ENCODE results near the gene FLYWCH1.
"Not testable (repeated sequence)": the region's sequence is repeated elsewhere in the genome, so short reads cannot be mapped to it uniquely, and the experiment has no call there.

Gene FLYWCH1

GRCh38 chr16:2905241-2905987, 6.3 kb upstream of the FLYWCH1 start:
- TF ChIP-seq, protein P1, sequence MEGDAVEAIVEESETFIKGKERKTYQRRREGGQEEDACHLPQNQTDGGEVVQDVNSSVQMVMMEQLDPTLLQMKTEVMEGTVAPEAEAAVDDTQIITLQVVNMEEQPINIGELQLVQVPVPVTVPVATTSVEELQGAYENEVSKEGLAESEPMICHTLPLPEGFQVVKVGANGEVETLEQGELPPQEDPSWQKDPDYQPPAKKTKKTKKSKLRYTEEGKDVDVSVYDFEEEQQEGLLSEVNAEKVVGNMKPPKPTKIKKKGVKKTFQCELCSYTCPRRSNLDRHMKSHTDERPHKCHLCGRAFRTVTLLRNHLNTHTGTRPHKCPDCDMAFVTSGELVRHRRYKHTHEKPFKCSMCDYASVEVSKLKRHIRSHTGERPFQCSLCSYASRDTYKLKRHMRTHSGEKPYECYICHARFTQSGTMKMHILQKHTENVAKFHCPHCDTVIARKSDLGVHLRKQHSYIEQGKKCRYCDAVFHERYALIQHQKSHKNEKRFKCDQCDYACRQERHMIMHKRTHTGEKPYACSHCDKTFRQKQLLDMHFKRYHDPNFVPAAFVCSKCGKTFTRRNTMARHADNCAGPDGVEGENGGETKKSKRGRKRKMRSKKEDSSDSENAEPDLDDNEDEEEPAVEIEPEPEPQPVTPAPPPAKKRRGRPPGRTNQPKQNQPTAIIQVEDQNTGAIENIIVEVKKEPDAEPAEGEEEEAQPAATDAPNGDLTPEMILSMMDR (conservative IDR thresholded peaks at IDR 0.05; ENCODE audit: control insufficient read depth, insufficient read depth, low read depth, low read length), result no peak
- H3K4me3 ChIP-seq (ENCODE audit: control insufficient read depth, low read depth, low read length), result peak overlapping the region; percentile 84
- DNase-seq (ENCODE audit: low read depth), result peak; percentile 99

- TF ChIP-seq, protein P1 (conservative IDR thresholded peaks at IDR 0.05; ENCODE audit: control insufficient read depth, insufficient read depth, low read depth, low read length), result no peak
- DNase-seq (ENCODE audit: low read depth), result no peak
- no peak overlapping the region for H3K4me3 ChIP-seq (ENCODE audit: control insufficient read depth, low read depth, low read length)
Measured at GRCh38 chr16:2905988-2906387, 5.7 kb upstream of the FLYWCH1 start.

DNA sequence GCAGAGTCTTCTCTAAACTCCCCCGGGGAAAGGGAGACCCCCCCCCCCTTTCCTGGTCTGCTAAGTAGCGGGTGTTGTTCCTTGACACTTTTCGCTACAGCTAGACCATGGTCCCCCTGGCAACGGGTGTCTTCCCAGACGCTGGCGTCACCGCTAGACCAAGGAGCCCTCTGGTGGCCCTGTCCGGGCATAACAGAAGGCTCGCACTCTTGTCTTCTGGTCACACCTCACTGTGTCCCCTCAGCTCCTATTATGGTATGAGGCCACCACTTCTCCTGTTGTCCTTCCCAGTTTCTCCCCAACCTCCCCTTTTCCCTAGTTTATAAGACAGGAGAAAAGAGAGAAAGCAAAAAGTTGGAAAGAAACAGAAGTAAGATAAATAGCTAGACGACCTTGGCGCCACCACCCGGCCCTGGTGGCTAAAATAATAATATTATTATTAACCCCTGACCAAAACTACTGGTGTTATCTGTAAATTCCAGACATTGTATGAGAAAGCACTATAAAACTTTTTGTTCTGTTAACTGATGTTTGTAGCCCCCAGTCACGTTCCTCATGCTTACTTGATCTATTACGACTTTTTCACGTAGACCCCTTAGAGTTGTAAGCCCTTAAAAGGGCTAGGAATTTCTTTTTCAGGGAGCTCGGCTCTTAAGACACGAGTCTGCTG, 4.5 kb upstream of the FLYWCH1 start:
- H3K4me3 ChIP-seq (ENCODE audit: control insufficient read depth, low read depth, low read length), result not testable (repeated sequence)
- TF ChIP-seq, protein P1 (conservative IDR thresholded peaks at IDR 0.05; ENCODE audit: control insufficient read depth, insufficient read depth, low read depth, low read length), result peak; percentile 37
- peak; percentile 44 for DNase-seq (ENCODE audit: low read depth)

DNA sequence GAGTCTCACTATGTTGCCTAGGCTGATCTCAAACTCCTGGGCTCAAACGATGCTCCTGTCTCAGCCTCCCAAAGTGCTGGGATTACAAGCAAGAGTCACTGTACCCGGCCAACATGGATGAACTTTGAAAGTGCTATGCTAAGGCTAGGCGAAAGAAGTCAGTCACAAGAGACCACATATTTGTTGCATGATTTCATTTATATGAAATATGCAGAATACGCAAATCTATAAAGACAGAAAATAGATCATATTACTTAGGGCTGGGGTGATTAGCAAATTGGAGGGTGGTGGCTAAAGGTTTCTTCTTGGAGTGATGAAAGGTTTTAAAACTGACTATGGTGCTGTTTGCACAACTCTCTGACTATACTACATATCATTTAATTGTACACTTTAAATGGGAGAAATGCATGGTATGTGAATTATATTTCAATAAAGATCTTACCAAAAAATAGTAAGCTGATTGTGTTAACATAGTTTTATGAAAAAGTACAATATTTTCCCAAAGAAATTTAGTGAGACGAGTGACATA, 1.2 kb upstream of the FLYWCH1 start:
- TF ChIP-seq, protein P1 (conservative IDR thresholded peaks at IDR 0.05; ENCODE audit: control insufficient read depth, insufficient read depth, low read depth, low read length), result no peak
- no peak overlapping the region for H3K4me3 ChIP-seq (ENCODE audit: control insufficient read depth, low read depth, low read length)
- DNase-seq (ENCODE audit: low read depth), result peak; percentile 53

DNA sequence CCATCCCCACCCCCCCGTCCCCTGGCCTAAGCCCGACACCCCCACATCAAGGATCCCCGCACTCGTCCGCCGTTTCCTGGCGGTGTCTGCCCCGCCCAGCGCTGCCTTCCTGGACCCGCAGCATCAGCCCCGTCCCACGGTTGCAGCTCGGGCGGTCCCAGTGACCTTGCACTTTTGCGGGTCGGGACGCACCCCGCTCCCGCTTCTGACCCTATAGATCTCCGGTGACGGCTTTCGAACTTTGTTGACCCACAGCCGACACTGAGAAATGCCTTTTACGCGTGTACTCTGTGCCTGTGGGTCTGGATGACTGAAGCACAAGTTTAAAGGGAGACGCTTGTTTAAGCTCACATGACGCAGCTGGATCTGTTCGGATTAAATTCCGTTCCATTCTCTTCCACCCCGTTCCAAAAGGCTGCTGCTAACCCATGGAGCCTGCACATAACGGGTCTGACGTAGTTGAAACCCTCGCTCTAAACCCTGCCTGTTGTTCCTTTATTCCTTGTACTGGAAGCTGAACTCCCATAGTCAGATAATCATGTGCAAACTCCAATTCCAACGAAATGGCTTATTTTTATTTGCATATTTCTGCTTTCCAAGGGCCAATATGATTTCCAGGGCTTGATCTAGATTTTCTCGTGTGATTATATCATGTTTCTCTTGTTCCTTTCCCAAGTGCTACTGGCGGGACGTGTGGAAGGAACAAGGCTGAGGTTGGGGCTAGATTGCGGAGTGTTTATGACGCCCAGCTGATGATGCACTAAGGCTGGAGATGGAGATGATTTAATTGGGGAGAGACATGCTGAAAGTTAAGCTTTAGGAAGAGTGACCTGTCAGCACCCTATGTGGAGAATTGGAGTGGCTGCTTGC, 834 bp downstream of the FLYWCH1 start:
- DNase-seq (ENCODE audit: low read depth), result peak; percentile 73

GRCh38 chr16:2913603-2914002, 1.9 kb downstream of the FLYWCH1 start:
- no peak for DNase-seq (ENCODE audit: low read depth)
- H3K4me3 ChIP-seq (ENCODE audit: control insufficient read depth, low read depth, low read length), result no peak overlapping the region

More for the DNA sequence above, 834 bp downstream of the FLYWCH1 start:
- TF ChIP-seq, protein P1 (conservative IDR thresholded peaks at IDR 0.05; ENCODE audit: control insufficient read depth, insufficient read depth, low read depth, low read length), result no peak
- peak overlapping the region; percentile 82 for H3K4me3 ChIP-seq (ENCODE audit: control insufficient read depth, low read depth, low read length)

More at GRCh38 chr16:2913603-2914002, 1.9 kb downstream of the FLYWCH1 start:
- TF ChIP-seq, protein P1 (conservative IDR thresholded peaks at IDR 0.05; ENCODE audit: control insufficient read depth, insufficient read depth, low read depth, low read length), result no peak

Data from fibroblast of mammary gland (primary cell).